Measurements from ENCODE around the gene PRDX4. TPM values are rescaled to one million over a fixed set of nuclear protein-coding genes. Genes with fewer than 3 reads are reported as not detected.

PRDX4 gene
- total and polyA plus RNA-seq, 2 donors from 2014 or later: 58.3 to 77.7 TPM

- Histone ChIP-seq H3K9me3 (ENCODE audit: control insufficient read depth in 2 of 3, insufficient read depth in 1 of 3, low read length in 3 of 3) (no peaks in the 10 kb centered on the region), H3K4me1 (ENCODE audit: control insufficient read depth in 2 of 3, insufficient read depth in 2 of 3, low read depth in 1 of 3, low read length in 3 of 3) (no peaks in the 10 kb centered on the region), H3K27ac (ENCODE audit: low read depth in 2 of 2, low read length in 2 of 2) (no peak overlapping the region), H3K9ac (ENCODE audit: low read length in 3 of 3) (no peak overlapping the region), H3K4me3 (ENCODE audit: low read length in 3 of 3) (no peak overlapping the region), H3K27me3 (ENCODE audit: control insufficient read depth, insufficient read depth, low read length) (no peaks in the 10 kb centered on the region), H3K36me3 (ENCODE audit: control insufficient read depth in 2 of 3, insufficient read depth in 3 of 3, low read length in 3 of 3) (peaks cover 0 to 13% (median 8%) of the 10 kb centered on the region in 3 donors)
- TF ChIP-seq CTCF (IDR thresholded peaks at IDR 0.05; ENCODE audit: borderline replicate concordance, extremely low read depth, insufficient read depth): no peak
- DNase-seq (no peak), FAIRE-seq (no peak)
- intact Hi-C loops (cut with DNase I): no loop called here
Measured at GRCh38 chrX:23732704-23733103, 65.4 kb downstream of the PRDX4 start.

Other genes with a start within 250 kb of the PRDX4 start
- gene ACOT9, start 75.8 kb downstream of the PRDX4 start, total RNA-seq: 42.7 TPM
- gene ACOT9, start 75.8 kb downstream of the PRDX4 start, polyA plus RNA-seq (ENCODE audit: insufficient read depth, low read depth, low replicate concordance): 24.9 TPM
- 417 TPM for gene SAT1, start 115.7 kb downstream of the PRDX4 start, total RNA-seq
- 574 TPM for gene SAT1, start 115.7 kb downstream of the PRDX4 start, polyA plus RNA-seq (ENCODE audit: insufficient read depth, low read depth, low replicate concordance)
- gene APOO, start 240.4 kb downstream of the PRDX4 start, total RNA-seq: 30.4 TPM
- 110 TPM for gene APOO, start 240.4 kb downstream of the PRDX4 start, polyA plus RNA-seq (ENCODE audit: insufficient read depth, low read depth, low replicate concordance)
- gene CXorf58, start 240.5 kb downstream of the PRDX4 start, total RNA-seq: not detected
- 0.37 TPM for gene CXorf58, start 240.5 kb downstream of the PRDX4 start, polyA plus RNA-seq (ENCODE audit: insufficient read depth, low read depth, low replicate concordance)